Fibroblast of skin of right quadriceps (primary cell): Measurements from ENCODE around the gene NFKB1.
"Not testable (repeated sequence)": the region's sequence is repeated elsewhere in the genome, so short reads cannot be mapped to it uniquely, and the experiment has no call there.

Experiments used
- DNase-seq: peaks from one replicate; pipeline ENCODE4 v3.0.0-alpha.2; 2013

The NFKB1 gene

DNA sequence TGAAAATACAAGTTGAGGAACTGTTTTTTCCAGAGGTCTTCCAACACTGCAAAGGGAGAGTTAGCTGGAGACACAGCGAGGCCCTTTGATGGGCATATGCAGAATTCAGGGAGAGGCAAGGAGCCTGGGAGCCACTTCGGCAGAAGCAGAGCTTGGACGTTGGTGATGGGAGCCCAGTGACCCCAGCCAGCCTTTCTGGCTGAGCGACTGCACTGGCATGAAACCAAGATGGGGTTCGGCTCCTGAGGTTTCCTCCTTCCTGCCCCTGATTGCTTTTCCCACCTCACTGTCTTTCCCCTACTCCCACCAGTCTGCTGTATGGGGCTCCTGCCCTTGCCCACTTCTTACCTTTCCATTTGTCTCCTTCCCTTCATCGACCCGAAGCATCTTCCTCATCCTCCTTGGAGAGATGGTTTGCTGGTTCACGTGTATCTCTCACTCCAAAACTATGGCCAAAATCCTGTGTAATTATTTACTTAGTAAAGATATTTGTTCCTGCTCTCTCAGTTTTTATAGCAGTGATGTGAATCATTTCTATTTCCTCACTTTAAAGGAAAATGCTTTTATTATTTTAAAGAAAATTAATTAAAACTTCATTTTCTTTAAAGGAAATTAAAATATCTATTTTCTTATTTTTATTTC is 100.5 kb downstream of the NFKB1 start:
- DNase-seq: no peak

DNA sequence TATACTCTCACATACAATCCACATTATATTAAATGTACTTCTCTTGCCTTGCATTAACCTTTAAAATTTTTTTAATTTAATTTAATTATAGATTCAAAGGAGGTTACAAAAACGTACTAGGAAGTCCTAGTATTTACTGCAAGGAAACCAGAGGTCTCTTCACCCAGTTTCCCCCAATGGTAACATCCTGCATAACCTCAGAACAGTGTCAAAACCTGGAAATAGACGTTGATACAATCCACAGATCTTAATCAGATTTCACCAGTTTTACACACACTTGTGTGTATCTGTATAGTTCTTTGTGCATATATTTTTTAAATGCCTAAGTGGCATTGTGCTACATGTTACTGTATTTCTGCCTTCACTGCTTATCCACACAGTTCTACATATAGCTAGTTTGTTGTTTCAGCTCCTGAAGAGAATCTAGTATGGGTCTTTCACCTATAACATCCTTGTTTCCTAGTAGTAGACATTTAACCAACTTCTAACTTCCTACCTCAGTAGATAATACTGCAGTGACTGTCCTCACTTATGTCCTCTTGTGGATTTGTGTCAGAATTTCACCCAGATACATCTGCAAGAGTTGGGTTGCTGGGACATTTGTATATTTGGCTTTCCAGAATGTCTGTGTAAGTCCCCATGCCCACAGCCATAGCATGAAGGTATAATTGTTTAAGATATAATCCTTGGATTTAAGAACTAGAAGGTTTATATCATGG is 103.2 kb downstream of the NFKB1 start:
- no peak for DNase-seq

GRCh38 chr4:102606261-102606660 is 105.1 kb downstream of the NFKB1 start:
- no peak for DNase-seq

DNA sequence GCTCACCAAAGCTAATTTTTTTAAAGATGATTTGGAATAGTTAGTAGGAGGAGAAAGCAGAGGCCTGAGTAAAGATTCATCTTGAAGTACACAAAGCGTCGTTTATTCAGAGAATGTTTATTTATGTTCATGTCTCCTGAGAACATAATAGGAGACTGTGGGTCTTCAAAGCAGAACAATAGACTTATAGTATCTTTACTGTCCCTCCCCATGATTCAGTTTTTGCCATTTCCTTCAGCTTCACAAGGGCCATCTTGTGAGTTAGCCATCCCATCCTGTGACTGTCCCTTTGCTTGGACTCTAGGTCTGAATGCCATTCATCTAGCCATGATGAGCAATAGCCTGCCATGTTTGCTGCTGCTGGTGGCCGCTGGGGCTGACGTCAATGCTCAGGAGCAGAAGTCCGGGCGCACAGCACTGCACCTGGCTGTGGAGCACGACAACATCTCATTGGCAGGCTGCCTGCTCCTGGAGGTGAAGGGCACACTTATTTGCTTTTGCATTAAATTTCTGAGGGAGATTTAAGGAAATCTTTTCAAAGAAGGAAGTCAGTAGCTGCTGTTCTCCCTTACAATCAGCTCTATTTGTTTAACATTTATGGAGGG is 105.8 kb downstream of the NFKB1 start:
- no peak for DNase-seq

GRCh38 chr4:102608190-102608589 is 107.0 kb downstream of the NFKB1 start:
- DNase-seq: peak; percentile 10

DNA sequence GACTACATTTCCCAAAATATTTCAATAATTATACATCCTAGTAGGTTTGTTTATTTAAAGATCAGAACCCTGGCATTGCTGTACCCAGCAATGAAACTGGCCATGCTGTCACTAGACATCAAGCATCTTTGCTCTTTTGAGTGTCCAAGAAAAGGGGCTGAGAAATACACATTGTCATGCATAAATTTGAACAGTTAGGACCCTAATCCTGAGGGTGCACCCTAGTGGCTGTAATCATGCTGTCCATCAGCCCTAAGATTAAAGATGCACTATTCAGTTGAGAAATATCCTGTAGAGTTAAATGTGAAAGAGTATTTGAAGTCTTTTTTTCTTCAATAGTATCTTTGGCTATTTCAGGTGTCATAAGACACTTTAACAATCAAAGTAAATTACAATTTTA is 108.8 kb downstream of the NFKB1 start:
- peak; percentile 17 for DNase-seq

DNA sequence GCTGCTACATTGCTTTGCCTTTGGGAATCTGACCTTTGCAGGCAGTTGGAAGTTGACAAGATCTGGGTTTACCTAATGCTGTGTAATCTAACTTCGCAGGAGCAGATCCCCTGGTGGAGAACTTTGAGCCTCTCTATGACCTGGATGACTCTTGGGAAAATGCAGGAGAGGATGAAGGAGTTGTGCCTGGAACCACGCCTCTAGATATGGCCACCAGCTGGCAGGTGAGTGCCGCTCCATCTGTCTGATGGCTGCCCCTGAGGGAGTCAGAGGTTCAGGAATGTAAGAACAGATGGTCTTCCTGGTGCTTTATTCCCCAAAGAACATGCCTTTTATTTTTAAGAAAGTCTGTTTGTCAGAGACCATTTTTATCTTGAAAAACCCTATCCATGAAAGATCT is 109.3 kb downstream of the NFKB1 start:
- DNase-seq: no peak

- DNase-seq: no peak
These were observed 111.1 kb downstream of the NFKB1 start for GRCh38 chr4:102612210-102612609.

- DNase-seq: no peak
These were observed 111.7 kb downstream of the NFKB1 start for GRCh38 chr4:102612824-102613366.

DNA sequence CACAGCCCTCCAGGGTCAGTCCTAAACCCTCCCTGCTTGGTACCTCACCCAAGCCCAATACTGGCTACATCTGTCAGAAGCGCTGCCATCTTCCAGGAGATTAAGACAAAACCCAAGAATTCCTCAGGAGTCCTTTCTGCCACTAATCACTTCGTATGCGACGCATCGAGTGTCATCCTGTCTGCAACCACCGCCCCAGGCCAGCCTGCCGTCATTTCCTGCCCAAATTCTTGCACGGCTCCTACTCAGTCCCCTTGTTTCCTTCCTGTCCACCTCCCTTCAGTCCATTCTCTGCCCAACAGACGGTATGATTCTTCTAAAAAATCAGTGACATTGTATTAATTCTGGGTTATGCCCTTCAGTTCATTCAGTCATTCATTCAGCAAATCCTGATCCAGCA is 113.6 kb downstream of the NFKB1 start:
- DNase-seq: no peak

DNA sequence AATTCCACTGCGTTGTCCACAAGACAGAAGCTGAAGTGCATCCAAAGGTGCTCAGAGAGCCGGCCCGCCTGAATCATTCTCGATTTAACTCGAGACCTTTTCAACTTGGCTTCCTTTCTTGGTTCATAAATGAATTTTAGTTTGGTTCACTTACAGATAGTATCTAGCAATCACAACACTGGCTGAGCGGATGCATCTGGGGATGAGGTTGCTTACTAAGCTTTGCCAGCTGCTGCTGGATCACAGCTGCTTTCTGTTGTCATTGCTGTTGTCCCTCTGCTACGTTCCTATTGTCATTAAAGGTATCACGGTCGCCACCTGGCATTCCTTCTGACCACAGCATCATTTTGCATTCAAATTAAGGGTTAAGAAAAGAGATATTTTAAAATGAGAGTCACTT is 115.5 kb downstream of the NFKB1 start:
- DNase-seq: no peak

GRCh38 chr4:102619021-102619420 is 117.9 kb downstream of the NFKB1 start:
- not testable (repeated sequence) for DNase-seq

- peak; percentile 54 for DNase-seq
These were observed 118.8 kb downstream of the NFKB1 start for GRCh38 chr4:102619776-102620631.

DNA sequence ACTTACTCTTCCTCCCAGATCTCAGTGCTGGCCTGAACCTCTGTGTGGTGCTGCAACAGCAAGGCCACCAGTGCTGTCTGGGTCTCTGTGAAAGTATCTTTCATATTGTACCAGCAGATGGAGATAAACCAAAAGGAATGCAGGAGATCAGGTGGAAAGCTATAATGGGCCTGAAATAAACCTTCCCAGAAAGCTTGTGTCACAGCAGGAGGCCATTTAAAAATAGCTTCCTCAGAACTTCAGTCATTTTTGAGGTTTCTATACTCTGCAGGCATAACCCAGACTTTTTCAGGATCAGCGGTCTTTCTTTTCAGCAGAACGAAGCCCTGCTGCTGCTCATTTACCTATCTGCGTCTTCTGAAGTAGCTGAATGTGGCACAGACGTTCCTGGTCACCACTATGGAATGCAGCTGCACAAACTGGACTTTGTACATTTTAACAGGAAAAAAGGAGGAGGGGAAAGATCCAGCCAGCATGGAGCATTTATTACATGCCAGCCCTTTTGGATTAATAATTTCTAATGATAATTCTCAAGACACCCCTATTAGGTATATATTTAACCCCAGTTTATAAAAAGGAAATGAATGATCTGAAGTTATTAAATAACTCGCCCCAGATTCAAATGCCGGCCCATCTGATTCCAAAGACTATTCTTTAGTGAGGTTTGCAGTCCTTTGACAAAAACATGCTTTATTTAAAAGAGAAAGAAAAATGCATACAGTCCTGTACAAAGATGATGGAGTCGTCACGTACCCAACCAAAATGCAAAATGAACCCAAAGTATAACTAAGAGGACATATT is 119.7 kb downstream of the NFKB1 start:
- peak; percentile 90 for DNase-seq

GRCh38 chr4:102623622-102624021 is 122.5 kb downstream of the NFKB1 start:
- peak; percentile 73 for DNase-seq

DNA sequence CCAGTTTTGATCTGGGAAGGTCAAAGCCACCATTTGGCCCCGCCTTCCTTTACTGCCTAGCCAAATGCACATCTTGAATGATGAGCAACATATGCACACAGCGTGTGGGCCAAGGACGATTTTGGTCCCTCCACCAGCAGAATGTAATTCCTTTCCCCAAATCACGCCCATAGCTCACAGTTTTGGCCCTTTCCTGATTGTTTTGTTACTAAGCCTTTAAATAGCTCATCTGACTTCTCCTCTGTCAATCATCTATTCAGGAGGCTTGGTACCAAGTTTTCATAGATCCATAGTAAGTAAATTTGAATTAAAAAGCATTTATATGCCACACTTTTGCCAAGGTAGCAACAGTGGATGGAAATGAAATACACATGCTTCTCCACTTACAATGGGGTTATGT is 123.3 kb downstream of the NFKB1 start:
- peak; percentile 4 for DNase-seq

GRCh38 chr4:102625232-102625930 is 124.2 kb downstream of the NFKB1 start:
- peak; percentile 19 for DNase-seq

DNA sequence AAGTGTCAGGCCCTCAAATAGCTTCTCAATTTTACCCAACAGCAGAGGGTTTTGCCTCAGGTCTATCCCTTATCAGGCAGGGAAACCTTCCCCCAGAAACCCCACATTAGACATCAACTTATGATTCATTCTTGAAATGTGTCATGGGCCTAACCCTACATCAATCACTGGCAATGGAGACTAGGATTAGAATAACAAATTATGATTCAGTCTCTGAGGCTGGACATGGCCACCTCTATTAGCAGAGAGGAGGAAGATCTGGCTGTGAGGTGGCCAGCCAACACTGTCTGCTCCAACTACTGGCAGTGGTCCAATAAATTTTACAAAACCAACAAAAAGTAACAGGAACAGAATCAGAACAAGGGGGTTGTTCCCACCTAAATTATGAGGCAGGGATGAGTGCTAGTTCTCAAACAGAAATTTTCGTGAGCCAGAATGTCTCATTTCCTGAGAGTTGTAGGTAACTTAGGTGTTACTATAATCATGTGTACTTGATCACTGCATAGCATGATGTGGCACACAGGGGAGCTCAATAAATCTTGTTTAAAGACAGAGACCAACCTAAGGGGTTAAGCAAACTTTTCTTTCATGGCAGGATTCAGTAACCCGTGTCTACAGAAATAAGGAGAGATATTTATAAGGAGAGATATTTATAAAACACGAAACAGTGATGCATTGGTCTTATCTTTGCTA is 126.8 kb downstream of the NFKB1 start:
- peak; percentile 69 for DNase-seq

DNA sequence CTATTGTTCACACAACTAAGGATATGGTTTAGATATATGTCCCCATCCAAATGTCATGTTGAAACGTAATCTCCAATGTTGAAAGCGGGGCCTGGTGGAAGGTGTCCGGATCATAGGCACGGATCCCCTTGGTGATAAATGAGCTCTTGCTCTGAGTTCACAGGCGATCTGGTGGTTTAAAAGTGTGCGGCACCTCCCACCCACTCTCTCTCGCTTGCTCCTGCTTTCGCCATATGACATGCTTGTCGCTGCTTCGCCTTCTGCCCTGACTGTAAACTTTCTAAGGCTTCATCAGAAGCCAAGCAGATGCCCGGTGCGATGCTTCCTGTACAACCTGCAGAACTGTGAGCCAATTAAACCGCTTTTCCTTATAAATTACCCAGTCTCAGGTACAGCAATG is 128.5 kb downstream of the NFKB1 start:
- DNase-seq: no peak

DNA sequence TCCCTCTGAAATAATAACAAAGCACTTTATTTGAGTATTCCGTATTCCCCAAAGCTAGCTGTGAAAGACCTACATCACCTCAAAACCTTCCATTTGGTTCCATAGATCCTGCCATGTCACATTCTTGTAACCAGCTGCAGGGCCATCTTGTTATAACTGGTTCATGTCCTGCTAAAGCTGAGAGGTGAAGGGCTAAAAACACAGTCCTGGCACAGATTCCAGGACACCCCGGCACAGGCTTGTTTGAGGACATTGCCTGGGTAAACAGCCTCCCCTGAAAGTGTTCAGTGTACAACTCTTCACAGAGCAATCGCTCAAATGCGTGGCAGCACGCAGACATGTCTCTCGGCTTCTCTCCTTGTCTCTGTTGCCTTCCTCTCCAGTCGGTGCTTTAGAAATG is 130.5 kb downstream of the NFKB1 start:
- no peak for DNase-seq
